NCI-H1092 treated with DMSO at 0.1 percent for 48 hours (cell line): ENCODE data around the gene GIPR.
A peak's percentile ranks its signal among the peaks of the same experiment; 100 is the strongest.
"Not testable (repeated sequence)": the region's sequence is repeated elsewhere in the genome, so short reads cannot be mapped to it uniquely, and the experiment has no call there.

Experiments used
- DNase-seq: peaks from one replicate; lab custom pipeline; 2025; lab: John Stamatoyannopoulos, UW

GIPR gene

DNA sequence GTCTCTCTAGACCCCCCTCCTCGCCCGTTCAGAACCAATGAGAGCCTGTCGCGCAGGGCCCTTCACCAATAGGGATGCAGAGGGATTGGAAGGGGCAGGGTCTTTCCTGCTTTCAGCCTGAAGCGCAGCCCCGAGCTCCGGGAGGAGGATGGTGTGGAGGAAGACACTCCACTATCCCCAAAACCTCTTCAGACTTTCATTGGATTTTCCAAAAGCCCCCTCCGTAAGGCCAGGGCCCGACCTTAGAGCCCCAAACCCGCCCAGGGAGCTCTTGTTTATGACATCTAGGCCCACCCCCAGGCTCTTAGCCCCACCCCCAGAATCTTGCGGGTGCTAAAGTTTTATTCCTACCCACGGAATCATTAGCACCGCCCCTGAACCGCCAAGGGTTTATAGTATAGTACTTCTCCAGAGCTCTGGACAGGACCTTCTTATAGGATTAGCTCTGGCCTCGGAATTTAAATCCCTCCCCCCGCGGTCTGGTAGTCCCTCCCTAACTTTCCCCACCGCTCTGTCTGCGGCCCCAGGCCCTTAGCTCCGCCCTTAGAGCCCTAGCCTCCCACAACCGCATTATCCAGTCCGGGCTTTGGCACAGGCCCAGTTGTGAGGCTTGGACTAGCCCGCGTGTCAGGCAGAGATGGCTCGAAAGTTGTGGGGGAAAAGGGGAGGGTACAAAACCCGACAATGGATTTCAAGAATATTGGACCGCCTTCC lies 22.2 kb upstream of the GIPR start:
- peak; percentile 48 for DNase-seq

DNA sequence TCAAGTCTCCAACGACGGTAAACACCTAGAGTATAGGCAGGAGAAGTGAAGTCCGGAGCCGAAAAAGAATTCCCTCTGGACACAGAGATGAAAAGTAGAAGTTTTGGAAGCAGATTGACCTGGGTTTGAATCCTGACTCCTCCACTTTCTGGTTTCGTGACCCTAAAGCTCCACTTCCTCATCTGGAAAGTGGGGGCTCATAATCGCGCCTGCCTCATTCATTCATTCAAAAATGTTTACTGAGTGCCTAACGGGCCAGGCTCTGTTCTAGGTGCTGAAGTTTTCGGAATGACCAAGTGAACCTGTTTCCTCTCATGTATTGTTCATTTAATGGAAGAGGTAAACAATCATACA lies 21.7 kb upstream of the GIPR start:
- no peak for DNase-seq

- no peak for DNase-seq
Measured at GRCh38 chr19:45650722-45651121, 17.3 kb upstream of the GIPR start.

DNA sequence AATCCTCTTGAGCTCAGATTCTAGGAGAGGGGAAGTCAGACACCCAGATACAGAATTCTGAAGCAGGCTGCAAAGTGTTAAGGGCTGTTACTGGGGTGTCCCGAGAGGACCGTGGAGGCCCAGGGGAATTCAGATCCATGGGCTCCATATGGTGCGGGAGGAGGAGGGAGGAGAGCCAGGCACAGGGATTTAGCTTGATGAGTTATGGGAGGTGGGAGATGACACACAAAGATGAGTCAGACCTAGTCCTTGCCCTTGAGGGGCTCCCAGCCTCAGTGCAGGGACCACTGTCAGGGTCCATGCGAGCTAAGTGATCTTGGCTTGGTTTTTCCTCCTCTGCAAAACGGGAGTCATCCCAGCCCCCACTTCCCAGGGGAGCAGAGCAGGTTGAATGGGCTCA lies 14.4 kb upstream of the GIPR start:
- no peak for DNase-seq

DNA sequence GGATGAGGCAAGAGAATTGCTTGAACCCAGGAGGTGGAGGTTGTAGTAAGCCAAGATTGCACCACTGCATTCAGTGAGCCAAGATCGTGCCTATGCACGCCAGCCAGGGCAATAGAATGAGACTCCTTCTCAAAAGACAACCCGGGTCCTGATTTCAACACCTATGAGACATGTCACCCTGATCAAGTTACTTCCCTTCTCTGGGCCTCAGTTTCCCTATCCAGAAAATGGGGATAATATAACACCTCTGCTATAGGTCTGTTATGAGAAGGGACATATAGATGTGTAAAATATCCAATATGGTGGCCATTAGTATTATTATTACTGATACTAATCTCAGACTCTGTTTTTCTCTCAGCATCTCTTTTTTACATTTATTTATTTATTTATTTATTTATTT lies 12.9 kb upstream of the GIPR start:
- DNase-seq, result no peak

DNA sequence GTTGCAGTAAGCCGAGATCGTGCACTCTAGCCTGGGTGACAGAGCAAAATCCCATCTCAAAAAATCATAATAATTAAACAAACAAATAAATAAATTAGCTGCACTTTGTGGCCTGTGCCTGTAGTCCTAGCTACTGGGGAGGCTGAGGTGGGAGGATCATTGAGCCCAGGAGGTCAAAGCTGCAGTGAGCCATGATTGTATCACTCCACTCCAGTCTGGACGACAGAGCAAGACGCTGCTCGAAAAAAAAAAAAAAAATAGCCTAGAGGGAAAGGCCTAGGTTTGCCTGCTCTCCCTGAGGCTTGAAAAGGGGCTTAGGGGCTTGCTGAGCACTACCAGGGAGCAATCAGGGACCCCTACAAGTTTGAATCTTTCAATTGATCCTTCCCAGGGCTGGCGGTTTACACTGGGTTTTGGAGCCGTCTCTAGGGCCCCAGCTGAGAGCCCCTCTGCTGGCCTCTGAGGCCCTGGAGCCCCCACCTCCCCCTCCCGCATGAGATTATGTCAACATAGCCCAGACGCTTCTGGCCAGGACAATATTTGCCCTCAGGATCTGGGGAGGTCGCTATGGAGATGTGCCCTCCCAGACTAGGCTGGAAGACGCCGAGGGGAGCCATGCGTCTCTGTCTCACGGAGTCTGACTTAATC lies 10.4 kb upstream of the GIPR start:
- DNase-seq, result peak; percentile 36

DNA sequence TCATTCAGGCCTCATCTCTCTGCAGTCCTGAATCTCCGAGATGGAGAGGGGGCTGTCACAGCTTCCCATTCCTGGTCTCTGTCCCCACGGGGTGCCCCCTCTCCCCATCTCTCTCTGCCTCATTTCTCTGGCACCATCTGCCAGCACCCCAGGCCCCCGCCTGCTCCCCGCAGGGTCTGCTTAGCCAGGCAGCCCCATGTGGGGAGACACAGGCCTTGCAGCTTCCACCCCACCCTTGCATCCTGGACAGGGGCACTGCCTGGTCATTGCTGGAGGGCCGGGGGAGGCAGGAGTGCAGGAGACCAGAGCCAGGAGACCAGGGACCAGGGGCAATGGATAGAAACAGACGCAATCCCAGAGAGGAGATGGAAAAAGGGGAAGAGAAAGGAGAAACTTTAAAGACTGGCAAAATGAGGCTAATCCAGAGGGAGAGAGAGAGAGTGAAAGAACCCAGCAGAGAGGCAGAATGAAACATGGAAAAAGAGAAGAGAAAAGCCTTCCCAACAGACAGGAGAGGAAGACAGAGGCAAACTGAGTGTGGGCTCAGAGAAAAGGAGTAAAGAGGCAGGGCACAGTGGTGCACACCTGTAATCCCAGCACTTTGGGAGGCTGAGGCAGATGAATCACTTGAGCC lies 8.8 kb upstream of the GIPR start:
- no peak for DNase-seq

DNA sequence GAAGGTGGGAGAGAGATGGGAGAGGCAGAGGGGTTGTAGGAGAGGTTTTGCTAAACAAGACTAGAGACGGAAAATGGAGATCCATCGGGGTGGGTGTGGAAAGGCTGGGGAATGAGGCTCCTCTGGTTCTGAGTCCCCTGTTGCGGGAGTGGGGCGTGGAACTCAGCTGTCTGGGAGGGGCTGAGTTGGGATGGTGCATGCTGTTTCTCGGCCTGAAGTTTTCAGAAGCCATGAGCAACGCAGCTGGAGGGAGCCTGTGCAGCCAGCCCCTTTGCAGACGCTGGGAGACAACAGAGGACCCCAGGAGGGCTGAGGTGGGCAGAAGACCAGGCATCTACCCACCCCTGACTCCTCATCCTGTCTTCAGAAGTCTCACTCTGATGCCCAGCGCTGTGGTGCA lies 7.4 kb upstream of the GIPR start:
- no peak for DNase-seq

DNA sequence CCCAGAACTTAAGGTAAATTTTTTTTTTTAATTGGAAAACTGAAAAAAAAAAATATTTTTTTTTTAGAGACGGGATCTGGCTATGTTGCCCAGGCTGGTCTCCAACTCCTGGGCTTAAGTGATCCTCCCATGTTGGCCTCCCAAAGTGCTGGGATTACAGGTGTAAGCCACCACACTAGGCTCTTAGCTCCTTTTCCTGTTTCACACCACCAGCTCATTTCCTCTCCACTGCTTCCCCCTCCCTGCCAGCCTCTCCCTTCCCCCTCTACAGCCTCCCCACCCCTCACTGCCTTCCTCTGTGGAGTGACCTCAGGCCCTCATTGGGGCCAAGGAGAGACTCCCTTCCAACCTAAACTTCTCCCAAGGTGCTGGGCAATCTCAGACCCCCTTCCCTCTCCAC lies 4.2 kb upstream of the GIPR start:
- no peak for DNase-seq

- no peak for DNase-seq
Measured at GRCh38 chr19:45664575-45664974, 3.4 kb upstream of the GIPR start.

- peak; percentile 2 for DNase-seq
Measured at GRCh38 chr19:45668342-45668871, 386 bp downstream of the GIPR start.

DNA sequence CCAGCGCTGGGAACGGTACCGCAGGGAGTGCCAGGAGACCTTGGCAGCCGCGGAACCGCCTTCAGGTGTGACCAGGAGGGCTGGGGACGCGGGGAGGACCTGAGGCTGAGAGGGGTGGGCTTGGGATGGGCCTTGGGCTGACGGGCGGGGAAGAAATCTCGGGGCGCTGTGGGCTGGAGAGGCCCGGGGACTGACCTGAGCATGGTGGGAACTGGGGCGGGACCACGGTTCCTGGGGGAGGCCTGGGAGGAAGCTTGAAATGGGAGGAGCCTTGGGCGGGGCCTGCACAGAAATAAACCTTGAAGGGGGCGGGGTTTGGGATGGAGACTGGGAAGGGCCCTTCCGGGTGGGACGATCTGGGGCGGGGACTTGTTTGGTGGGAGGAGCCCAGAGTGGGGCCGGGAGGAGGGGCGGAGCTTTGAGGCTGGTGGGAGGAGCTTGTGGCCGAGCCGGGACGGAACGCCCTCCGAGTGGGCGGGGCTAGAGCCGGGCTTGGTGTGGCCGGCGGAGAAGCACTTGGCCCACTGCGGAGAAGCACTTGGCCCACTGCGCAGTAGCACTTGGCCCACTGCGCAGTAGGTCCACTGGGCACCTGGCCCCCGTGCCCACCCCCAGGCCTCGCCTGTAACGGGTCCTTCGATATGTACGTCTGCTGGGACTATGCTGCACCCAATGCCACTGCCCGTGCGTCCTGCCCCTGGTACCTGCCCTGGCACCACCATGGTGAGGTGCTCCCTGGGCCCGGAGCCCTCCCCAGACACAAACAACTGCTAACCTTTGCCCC lies 2.8 kb downstream of the GIPR start:
- DNase-seq, result no peak

DNA sequence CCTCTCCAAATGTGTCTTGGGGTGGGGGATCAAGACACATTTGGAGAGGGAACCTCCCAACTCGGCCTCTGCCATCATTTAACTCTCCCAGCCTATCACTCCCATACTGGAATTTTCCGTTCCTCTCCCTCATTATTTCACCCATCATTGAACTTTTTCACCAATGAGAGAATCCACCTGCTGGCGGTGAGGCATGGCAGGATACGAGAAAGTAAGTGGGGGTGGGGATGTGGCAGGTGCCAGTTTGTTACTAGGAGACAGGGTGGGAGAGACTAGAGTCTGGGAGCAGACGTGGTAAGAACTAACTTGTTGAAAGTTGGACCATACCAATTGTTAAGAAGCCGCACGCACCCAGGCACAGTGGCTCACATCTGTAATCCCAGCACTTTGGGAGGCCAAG lies 6.9 kb downstream of the GIPR start:
- no peak for DNase-seq

GRCh38 chr19:45676851-45677263 lies 8.8 kb downstream of the GIPR start:
- DNase-seq, result no peak

- peak; percentile 39 for DNase-seq
Measured at GRCh38 chr19:45677351-45678230, 9.6 kb downstream of the GIPR start.

GRCh38 chr19:45681391-45682015 lies 13.5 kb downstream of the GIPR start:
- peak; percentile 80 for DNase-seq

DNA sequence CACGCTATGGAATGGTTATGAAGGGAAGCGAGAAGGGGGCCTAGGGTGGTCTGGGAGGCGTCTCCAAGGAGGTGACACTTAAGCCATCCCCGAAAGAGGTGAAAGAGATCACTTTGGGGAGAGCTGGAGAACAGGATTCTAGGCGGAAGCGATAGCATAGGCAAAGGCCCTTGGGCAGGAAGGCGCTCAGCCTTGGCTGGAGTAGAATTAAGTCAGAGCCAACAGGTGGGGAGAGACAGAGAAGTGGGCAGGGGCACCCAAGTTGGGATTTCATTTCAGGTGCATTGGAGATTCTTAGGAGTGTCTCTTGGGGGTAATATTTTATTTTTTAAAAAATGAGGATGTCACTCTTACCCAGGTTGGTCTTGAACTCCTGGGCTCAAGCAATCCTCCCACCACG lies 14.1 kb downstream of the GIPR start:
- no peak for DNase-seq

DNA sequence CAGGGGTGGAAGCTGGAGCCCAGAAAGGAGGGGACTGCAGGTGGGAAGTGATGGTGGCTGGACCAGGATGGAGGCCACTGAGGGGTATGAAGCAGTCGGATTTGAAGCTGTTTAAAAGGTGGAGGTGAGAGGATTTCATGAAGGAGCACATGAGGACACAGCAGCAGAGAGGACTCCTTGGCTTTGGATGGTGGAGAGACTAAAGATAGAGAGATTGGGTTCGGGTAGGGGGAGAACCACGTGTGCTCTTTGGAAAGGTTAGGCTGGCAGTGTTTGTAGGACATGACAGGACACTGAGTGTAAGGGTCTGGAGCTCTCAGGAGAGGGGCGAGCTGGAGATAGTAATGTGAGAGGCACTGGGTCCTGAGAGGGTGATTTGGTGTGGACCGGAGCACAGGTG lies 14.9 kb downstream of the GIPR start:
- no peak for DNase-seq

GRCh38 chr19:45685045-45685444 lies 17.0 kb downstream of the GIPR start:
- DNase-seq, result not testable (repeated sequence)

DNA sequence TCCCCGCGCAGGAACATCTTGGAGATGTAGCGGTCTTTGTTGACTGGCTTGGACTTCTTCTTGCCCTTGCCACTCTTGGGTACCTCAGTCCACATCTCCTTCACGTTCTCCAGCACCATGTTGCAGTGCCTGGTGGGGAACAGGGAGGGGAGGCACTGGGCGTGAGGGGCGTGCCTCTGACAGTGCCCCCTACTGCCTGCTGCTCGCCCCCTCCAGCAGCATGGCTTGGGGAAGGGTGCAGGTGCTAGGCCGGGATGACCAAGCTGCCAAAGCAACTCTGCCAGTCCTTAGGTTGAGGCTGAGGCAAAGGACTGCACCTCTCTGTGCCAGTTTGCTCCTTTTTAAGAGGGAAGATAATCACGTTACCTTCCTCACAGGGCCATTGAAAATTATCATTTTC lies 19.6 kb downstream of the GIPR start:
- no peak for DNase-seq
